GM18870 (cell line): ENCODE data around the gene GTF2F1.
"Not testable (repeated sequence)": the region's sequence is repeated elsewhere in the genome, so short reads cannot be mapped to it uniquely, and the experiment has no call there.

Source experiments
- ATAC-seq: cut with Tn5 transposase; IDR thresholded peaks from one replicate; pipeline ENCODE4 v1.9.1; 2021; ENCODE audit warnings: moderate library complexity; ENCODE audit not compliant: unreplicated experiment

GTF2F1 gene

DNA sequence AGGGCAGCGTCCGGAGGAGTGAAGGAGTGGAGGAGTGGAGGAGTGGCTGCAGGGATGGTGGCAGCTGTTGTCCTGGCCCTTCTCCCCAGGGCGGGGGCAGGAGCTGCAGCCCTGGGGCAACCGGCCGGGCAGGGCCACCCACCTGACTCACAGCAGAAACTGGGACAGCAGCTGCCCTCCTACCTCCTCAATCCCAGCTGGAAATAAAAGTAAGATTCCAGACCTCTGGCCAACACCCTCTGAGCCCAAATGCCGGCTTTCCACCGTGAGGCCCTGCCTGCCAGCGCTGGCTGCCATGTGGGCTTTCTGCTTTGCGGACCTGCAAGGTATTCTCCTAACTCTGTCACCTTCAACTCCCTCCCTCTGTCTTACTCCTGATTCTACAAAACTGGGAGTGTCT lies 35.0 kb downstream of the GTF2F1 start:
- ATAC-seq = no peak

DNA sequence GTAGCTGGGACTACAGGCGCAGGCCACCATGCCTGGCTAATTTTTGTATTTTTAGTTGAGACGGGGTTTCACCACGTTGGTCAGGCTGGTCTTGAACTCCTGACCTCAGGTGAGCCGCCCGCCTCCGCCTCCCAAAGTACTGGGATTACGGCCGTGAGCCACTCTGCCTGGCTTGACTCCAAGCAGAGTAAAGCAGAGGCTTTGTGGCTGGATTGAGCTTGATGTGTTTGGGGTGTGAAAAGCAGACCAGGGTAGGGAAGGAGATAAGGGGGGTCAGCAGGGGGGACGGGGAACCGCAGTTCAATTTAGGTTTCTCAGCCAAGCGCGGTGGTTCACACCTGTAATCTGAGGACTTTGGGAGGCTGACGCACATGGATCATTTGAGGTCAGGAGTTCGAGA lies 35.8 kb downstream of the GTF2F1 start:
- ATAC-seq = no peak

DNA sequence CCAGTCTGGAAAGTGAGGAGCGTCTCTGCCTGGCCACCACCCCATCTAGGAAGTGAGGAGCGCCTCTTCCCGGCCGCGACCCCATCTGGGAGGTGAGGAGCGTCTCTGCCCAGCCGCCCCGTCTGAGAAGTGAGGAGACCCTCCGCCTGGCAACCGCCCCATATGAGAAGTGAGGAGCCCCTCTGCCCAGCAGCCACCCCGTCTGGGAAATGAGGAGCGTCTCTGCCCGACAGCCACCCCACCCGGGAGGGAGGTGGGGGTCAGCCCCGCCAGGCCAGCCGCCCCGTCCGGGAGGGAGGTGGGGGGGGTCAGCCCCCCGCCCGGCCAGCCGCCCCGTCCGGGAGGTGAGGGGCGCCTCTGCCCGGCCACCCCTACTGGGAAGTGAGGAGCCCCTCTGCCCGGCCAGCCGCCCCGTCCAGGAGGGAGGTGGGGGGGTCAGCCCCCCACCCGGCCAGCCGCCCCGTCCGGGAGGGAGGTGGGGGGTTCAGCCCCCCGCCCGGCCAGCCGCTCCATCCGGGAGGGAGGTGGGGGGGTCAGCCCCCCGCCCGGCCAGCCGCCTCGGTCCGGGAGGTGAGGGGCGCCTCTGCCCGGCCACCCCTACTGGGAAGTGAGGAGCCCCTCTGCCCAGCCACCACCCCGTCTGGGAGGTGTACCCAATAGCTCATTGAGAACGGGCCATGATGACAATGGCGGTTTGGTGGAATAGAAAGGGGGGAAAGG lies 37.5 kb downstream of the GTF2F1 start:
- not testable (repeated sequence) for ATAC-seq

DNA sequence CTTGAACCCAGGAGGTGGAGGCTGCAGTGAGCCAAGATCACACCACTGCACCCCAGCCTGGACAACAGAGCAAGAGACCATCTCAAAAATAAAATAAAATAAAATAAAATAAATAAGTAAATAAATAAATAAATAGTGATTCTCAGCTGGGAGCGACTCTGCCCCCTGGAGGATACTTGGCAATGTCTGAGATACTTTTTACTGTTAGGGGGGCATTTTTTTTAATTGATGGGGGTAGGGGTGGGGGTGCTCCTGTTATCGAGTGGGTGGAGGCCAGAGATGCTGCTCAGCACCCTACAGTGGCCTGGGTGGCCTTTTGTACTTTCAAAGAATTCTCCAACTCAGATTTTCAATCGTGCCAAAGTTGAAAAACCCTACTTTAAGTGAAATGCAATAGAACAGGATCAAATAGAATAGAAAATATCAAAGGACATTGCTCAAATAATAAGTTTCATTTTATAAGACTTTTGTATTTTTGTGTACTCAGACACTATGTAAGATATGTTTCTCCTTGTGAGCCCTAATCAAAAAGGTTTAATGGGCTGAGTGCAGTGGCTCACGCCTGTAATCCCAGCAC lies 38.8 kb downstream of the GTF2F1 start:
- no peak for ATAC-seq

DNA sequence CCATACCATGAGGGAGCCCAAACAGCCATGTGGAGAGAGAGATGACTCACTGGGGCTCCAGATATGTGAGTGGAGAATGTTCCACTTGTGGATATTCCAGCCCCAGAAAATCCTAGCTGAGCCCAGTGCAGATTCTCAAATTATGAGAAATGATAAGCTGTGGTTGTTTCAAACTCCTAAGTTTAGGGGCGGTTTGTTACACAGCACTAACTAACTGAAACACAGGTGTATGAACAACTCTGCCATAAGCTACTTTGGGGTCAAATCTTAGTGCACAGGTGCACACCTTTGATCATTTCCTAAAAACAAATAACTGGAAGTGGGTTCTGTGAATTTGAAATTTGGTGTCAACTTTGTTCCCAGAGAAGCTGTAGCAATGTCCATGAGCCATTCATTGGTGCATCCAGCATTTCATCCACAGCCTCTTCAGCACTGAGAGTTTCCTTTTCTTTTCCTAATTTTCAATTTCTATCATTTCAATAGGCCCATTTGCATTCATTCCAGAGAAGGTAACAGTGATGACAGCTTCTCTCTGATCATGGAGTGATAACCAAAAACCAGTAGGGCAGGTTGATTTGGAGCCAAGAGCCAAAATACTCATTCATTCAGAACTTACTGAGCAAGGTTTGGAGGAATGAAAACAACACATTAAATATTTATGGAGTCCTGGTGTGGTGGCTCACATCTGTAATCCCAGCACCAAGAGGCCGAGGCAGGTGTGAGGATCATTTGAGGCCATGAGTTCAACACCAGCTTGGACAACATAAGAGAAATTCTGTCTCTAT lies 40.4 kb downstream of the GTF2F1 start:
- ATAC-seq = no peak

DNA sequence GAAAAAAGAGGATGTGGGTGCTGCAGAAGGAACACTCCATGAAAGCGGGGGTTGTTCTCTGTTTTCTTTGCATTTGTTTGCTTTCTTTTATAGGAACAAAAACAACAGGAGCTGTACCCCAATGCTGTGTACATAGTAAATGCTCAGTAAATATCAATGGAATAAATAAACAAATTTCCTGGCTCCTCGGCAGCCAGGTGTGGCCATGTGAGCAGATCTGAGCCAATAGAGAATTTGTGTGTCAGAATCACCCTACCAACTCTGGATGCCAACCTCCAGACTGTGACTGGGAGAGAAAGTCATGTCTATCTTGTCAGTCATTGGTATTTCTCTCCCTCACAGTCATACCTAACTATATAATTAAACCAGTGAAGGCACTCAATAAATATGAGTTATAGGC lies 42.3 kb downstream of the GTF2F1 start:
- no peak for ATAC-seq

DNA sequence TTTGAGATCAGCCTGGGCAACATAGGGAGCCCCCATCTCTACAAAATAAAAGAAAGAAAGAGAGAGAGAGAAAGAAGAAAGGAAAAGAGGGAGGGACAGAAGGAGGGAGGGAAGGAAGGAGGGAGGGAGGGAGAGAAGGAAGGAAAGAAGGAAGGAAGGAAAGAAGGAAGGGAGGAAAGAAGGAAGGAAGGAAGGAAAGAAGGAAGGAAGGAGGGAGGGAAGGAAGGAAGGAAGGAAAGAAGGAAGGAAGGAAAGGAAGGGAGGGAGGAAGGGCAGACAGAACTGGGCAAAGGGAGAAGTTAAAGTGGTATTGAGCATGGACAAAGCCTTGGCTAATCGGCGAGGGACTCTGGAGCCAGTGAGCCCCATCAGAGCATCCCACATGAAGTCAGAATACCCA lies 43.7 kb downstream of the GTF2F1 start:
- not testable (repeated sequence) for ATAC-seq

DNA sequence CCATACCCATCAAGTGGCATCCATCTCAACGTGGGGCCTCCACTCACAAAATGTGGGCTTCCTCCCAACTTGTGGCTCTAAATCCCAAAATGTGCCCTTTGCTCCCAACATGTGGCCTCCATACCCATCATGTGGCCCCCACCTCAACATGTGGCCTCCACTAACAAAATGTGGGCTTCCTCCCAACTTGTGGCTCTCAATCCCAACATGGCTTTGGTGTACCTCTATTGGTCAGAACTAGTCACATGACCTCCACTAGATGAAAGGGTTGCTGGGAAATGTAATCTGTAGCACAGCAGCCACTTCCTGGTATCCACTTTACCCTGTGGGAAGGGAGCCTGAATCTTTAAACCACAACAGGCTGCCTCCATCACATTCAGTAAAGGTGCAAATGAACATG lies 49.5 kb downstream of the GTF2F1 start:
- no peak for ATAC-seq

DNA sequence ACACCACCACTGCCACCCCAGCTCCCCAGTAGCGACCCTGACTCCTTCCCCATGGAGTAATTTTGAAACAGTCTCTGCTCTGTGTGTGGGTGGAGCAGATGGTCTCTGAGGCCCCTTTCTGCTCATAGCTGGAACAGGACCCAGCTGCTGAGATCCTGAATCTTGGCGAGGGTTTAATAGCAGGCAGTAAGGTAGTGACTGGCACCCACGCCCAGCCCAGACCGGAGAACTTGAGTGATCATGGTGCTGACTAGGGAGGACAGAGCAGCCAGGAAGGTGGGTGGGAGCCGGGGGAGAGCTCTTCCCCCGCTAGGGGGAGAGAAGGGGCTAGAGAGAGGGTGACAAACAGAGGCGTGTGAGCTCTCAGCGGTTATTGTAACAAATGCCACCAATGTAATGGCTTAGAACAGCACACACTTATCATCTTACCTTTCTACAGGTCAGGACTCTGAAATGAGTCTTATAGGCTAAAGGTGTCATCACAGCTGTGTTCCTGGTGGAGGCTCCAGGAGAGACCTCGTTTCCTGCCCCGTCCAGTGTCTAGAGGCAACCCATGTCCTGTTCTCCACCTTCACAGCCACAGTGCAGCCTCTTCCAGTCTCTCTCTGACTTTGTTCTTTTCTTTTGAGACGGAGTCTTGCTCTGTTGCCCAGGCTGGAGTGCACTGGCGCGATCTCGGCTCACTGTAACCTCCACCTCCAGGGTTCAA lies 52.3 kb downstream of the GTF2F1 start:
- no peak for ATAC-seq

DNA sequence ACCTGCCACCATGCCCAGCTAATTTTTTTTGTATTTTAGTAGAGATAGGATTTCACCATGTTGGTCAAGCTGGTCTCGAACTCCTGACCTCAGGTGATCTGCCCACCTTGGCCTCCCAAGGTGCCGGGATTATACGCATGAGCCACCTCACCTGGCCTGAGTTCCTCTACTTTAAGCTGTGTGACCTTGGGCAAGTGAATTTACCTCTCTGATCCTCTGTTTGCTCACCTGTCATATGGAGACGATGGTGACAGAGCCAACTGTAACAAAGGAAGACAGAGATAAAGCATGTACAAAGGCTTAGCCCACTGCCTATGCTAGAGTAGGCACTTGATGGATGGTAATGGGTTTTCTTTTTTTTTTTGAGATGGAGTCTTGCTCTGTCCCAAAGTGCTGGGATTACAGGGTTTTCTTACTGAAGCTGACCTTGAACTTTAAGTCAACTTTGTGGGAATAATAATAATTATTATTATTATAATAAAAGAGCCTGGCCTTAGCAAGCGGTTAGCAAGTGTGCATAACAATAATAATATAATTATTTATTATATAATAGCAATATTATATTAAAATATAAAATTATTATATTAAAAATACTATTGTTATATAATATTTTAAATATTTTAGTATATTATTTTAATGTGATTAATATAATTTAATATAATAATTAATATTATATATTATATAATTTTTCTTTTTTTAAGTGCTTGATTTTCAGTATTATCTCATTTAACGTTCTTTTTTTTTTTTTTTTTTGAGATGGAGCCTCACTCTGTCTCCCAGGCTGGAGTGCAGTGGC lies 58.3 kb downstream of the GTF2F1 start:
- no peak for ATAC-seq

DNA sequence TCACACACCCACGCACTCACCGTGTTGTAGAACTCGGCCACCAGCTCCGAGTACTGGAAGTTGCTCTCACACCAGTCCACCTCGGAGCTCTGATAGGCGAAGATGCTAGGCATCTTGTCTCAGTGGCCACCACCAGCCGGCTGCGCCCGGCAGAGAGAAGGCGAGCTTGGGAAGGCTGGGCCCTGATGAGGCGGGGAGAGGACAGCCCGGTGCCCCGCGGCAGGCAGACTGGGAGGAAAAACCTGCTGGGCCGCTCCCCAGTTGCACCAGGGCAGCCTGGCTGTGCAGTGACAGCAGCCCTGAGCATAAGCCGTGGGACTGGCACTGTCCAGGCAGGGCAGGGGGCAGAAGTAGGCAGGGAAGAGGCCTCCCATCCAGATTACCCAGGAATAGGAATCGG lies 59.5 kb downstream of the GTF2F1 start, which contains the start of gene ACER1:
Gene ACER1, minus strand, starts transcription at position 174 of the 400 bp plus-strand sequence. Its CDS starts 61 bp downstream, at position 113.
- ATAC-seq = no peak
